Natural killer cell (primary cell): Measurements from ENCODE around the gene IL18BP. TPM values are rescaled to one million over a fixed set of nuclear protein-coding genes. Genes with fewer than 3 reads are reported as not detected.

Source experiments
- ATAC-seq, 3 donors: fragments of 150-1000 bp in 2 of 3; fragments of 200-7000 bp in 1 of 3; cut with Tn5 transposase; 1 replicate in 1 of 3; 2 replicates in 2 of 3; pipeline ENCODE4 v1.10.0; 2021; ENCODE audit warnings: mild to moderate bottlenecking in 2 of 3, moderate library complexity in 2 of 3
- DNase-seq, 2 donors: peaks; one replicate each; pipeline versions ENCODE4 v3.0.0 to v3.0.0-alpha.2; 2013 to 2021; ENCODE audit warnings: mixed read lengths in 1 of 2
- H3K27ac ChIP-seq: one replicate; pipeline ENCODE4 v1.5.1; 2013; ENCODE audit warnings: mild to moderate bottlenecking, low read length
- H3K27me3 ChIP-seq: one replicate; pipeline ENCODE4 v1.6.1; 2013; ENCODE audit warnings: low read length; ENCODE audit not compliant: control insufficient read depth, insufficient read depth
- H3K36me3 ChIP-seq: one replicate; pipeline ENCODE4 v1.6.1; 2013; ENCODE audit warnings: low read length; ENCODE audit not compliant: control insufficient read depth, insufficient read depth
- H3K4me1 ChIP-seq: one replicate; pipeline ENCODE4 v1.6.1; 2013; ENCODE audit warnings: low read length; ENCODE audit not compliant: control insufficient read depth, insufficient read depth
- H3K4me3 ChIP-seq: one replicate; pipeline ENCODE4 v1.5.1; 2013; ENCODE audit warnings: low read length
- H3K9me3 ChIP-seq: one replicate; pipeline ENCODE4 v1.6.1; 2013; ENCODE audit warnings: low read length; ENCODE audit not compliant: control insufficient read depth, insufficient read depth
- H3K27ac Mint-ChIP-seq, 2 donors: one replicate each; pipeline ENCODE4 v1.8.0; 2022; ENCODE audit warnings: mild to moderate bottlenecking in 2 of 2, mixed read lengths in 2 of 2, moderate library complexity in 1 of 2
- H3K27me3 Mint-ChIP-seq, 2 donors: one replicate each; pipeline ENCODE4 v1.8.0; 2022; ENCODE audit warnings: low read depth in 2 of 2, mixed read lengths in 2 of 2
- H3K36me3 Mint-ChIP-seq: one replicate; pipeline ENCODE4 v1.8.0; 2022; ENCODE audit warnings: mixed read lengths
- H3K4me1 Mint-ChIP-seq, 2 donors: one replicate each; pipeline ENCODE4 v1.8.0; 2022; ENCODE audit warnings: mixed read lengths in 2 of 2
- H3K4me3 Mint-ChIP-seq: one replicate; pipeline ENCODE4 v1.8.0; 2022; ENCODE audit warnings: mild to moderate bottlenecking, moderate library complexity, mixed read lengths
- H3K9me3 Mint-ChIP-seq, 2 donors: one replicate each; pipeline ENCODE4 v1.8.0; 2022; ENCODE audit warnings: mixed read lengths in 2 of 2
- CTCF ChIP-seq: fragments of 200-600 bp; IDR thresholded peaks from one replicate; pipeline ENCODE4 v1.8.0; 2022; ENCODE audit warnings: antibody characterized with exemption
- WGBS: methylation state at CpG from one replicate; pipeline ENCODE4 v1.1.7; 2013; ENCODE audit warnings: missing lambda C conversion rate; ENCODE audit not compliant: insufficient coverage; 5-methylcytosine and 5-hydroxymethylcytosine counted together
- intact Hi-C: fragments of 100-400 bp; cut with micrococcal nuclease; formaldehyde crosslinking; loops from one replicate; pipeline ENCODE4 v1.14.2; 2022
- total RNA-seq, 4 donors: library from RNA; stranded (reverse); fragments of 120-200 nt in 1 of 4; gene quantifications; one replicate each; pipeline versions ENCODE4 v1.2.3 to v1.2.4, GENCODE V29; 2013 to 2022

The IL18BP gene
- total RNA-seq, 3 donors from 2014 or later (not counting 1 experiment from before 2014, with no cell fraction given) = 23.1 to 35.5 (median 27.2) TPM

- TF ChIP-seq CTCF = no peak
- H3K27ac ChIP-seq = no peak overlapping the region
- H3K4me3 ChIP-seq = no peak overlapping the region
- H3K9me3 ChIP-seq = no peaks in the 10 kb centered on the region
- 93% methylated on average over 16 of the region's 16 CpGs for WGBS
- peaks cover 4% of the 10 kb centered on the region for H3K4me1 ChIP-seq
- Mint-ChIP-seq H3K9me3 (no peaks in the 10 kb centered on the region), H3K27me3 (no peaks in the 10 kb centered on the region), H3K27ac (peak overlapping the region in 1 of 2 donors; percentile 46), H3K4me1 (peaks cover under 1 to 14% of the 10 kb centered on the region in 2 donors), H3K4me3 (no peak overlapping the region), H3K36me3 (peaks cover 6% of the 10 kb centered on the region)
- DNase-seq (no peak), ATAC-seq (no peak)
- intact Hi-C loops = no loop called here
- no peaks in the 10 kb centered on the region for H3K27me3 ChIP-seq
- peaks cover 75% of the 10 kb centered on the region for H3K36me3 ChIP-seq
Measured at GRCh38 chr11:72004515-72005346, 6.0 kb downstream of the IL18BP start.

DNA sequence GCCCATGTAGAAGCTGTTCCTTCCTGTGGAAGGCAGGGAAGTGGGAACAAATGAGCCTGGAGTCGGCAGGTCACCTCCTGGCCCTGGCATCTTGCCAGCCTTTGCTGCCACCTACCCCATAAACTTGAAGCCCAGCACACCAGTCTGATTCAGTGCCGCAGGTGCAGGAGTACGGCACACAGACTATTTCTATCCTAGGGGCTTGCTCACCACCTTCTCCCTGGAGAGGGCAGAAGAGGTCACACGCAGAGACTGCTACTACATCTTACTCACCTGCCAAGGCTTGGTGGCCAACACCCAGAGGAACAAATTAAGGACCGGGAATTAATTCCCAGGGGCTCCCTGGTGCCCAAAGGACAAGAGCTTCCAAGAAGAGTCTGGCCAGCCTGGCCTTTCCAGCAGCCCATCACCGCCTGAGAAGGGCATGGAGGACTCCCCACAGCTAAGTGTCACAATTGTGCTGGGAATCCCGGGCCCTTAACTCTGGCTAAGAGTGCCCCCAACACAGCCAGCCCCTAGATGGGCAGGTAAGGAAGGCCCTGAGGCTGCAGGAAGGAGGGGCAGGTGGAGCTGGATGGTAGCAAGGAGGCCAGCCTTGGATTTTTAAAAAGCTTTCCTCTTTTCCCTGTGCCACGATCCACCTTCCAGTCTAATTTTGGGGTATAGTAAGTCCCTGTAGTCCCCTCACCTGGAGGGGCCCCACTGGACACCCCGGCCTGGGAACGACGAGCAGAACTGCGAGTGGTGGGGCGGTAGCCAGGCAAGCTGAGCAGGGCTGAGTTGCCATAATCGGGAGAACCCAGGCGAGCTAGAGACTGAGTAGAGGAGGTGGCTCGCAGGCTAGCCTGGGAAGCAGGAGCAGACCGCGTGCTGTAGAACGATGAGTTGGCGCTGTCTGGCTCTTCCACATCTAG lies 6.9 kb downstream of the IL18BP start:
- no peaks in the 10 kb centered on the region for H3K9me3 Mint-ChIP-seq
- intact Hi-C loops = no loop called here
- H3K27me3 Mint-ChIP-seq = no peaks in the 10 kb centered on the region
- peaks cover 0 to 10% of the 10 kb centered on the region in 2 donors for H3K4me1 Mint-ChIP-seq
- no peak overlapping the region for H3K4me3 Mint-ChIP-seq
- 95% methylated on average over 20 of the region's 20 CpGs for WGBS
- no peak for ATAC-seq
- Histone ChIP-seq H3K4me1 (no peaks in the 10 kb centered on the region), H3K4me3 (no peak overlapping the region), H3K9me3 (no peaks in the 10 kb centered on the region), H3K27me3 (no peaks in the 10 kb centered on the region), H3K36me3 (peaks cover 83% of the 10 kb centered on the region), H3K27ac (no peak overlapping the region)
- no peak for DNase-seq
- TF ChIP-seq CTCF = no peak
- peak overlapping the region in 1 of 2 donors; percentile 18 for H3K27ac Mint-ChIP-seq
- peaks cover 6% of the 10 kb centered on the region for H3K36me3 Mint-ChIP-seq

DNA sequence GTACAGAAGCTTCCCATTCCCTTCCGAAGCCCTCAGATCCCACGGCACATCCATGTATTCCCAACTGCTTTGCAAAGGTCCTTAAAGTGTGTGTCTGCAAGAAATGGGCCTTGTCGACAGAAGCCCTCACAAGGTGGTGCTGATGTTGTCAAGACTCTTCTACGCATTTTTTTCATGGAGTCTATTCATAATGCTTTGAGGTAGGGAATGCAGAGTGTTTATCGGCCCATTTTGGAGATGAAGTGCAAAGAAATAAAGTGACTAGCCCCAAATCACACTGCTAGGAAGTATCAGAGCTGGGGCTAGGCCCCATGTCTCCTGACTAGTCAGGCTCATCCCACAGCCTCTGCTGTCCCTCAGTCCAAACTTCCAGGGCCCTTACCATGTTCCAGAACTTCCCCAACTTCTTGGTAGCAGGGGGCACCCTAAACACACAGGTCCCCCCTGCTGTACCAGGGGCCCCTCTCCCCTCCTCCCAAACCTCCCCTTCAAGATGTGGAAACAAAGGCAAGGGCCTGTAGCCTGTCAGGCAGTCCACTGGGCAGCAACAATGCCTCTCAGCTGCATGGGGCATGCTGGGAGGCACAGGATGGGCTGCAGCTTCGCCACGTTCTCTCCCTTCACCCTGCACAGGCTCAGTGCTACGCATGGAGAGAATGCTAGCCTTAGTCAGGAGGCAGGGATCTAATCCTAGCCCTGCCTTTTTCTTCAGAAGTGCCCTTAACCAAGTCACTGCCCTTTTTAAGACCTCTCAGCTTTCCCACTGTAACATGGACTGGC lies 7.8 kb downstream of the IL18BP start:
- 97% methylated on average over 8 of the region's 8 CpGs for WGBS
- no peak overlapping the region for H3K4me3 ChIP-seq
- intact Hi-C loops = no loop called here
- no peak overlapping the region for H3K27ac ChIP-seq
- ATAC-seq = peak in 1 of 3 donors; percentile 11
- Mint-ChIP-seq H3K4me3 (no peak overlapping the region), H3K27me3 (no peaks in the 10 kb centered on the region), H3K36me3 (peaks cover 6% of the 10 kb centered on the region), H3K27ac (peak overlapping the region; percentile 16 to 18), H3K9me3 (no peaks in the 10 kb centered on the region), H3K4me1 (peaks cover 0 to 10% of the 10 kb centered on the region in 2 donors)
- no peak for DNase-seq
- no peak for TF ChIP-seq CTCF
- H3K27me3 ChIP-seq = no peaks in the 10 kb centered on the region
- no peaks in the 10 kb centered on the region for H3K9me3 ChIP-seq
- H3K36me3 ChIP-seq = peaks cover 90% of the 10 kb centered on the region
- H3K4me1 ChIP-seq = no peaks in the 10 kb centered on the region
